Measurements from ENCODE around the gene MT2A. TPM values are rescaled to one million over a fixed set of nuclear protein-coding genes. Genes with fewer than 3 reads are reported as not detected.

MT2A gene
- 575 and 702 TPM in 2 replicates for total RNA-seq

DNA sequence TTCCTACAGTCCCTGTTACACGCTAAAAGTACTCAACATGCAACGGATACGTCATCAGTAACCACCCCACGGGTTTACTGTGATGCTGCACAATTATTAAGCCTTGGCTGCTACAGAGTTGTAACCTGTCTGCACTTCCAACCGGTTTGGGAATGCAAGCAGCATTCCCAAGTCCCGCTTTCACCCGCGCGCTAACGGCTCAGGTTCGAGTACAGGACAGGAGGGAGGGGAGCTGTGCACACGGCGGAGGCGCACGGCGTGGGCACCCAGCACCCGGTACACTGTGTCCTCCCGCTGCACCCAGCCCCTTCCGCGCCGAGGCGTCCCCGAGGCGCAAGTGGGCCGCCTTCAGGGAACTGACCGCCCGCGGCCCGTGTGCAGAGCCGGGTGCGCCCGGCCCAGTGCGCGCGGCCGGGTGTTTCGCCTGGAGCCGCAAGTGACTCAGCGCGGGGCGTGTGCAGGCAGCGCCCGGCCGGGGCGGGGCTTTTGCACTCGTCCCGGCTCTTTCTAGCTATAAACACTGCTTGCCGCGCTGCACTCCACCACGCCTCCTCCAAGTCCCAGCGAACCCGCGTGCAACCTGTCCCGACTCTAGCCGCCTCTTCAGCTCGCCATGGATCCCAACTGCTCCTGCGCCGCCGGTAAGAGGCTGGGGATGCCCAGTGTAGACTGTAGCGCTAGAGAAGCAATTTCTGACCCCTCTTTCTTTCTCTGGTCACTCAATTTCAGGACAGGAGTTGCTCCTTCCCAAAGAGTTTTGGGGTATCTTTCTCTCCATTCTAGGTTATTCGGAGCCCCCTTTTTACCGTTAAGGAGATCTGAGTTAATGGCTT lies at the start of gene MT2A:
Gene MT2A, plus strand, starts transcription at position 542 of the 833 bp plus-strand sequence. Its CDS starts 72 bp downstream, at position 614.

DNA sequence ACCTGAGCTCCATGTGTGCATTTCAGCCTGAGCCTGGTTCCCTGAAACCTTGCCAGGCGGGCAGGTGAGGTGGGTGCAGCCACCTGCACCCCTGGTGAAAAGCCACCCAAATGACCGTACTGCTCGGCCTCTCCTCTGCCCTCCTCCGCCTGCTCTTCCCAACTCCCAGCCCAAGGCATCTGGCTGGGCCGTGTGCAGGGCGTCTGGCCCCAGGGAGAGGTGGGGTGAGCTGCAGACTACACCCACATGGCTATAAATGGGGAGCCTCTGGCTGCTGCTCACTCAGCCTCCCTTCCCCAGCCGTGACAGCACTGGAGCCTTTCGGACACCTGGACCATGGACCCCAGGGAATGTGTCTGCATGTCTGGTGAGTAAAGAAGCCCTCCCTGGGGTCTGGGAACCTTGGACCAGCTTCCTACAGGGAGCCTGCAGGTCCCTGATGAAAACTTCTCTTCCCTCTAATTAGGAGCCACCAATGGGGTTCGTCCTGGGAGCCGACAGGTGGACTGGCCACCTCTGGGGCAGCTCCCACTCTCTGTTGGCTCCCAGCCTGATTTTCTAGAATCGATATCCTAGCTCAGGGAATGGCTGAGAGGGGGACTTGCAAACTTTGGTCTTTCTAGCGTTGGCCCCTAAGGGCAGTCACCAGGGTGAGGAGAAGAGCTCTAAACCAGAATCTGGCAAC lies 43.4 kb upstream of the MT2A start, which contains the start of gene MT4:
Gene MT4, plus strand, starts transcription at position 281 of the 685 bp plus-strand sequence. Its CDS starts 56 bp downstream, at position 337.

DNA sequence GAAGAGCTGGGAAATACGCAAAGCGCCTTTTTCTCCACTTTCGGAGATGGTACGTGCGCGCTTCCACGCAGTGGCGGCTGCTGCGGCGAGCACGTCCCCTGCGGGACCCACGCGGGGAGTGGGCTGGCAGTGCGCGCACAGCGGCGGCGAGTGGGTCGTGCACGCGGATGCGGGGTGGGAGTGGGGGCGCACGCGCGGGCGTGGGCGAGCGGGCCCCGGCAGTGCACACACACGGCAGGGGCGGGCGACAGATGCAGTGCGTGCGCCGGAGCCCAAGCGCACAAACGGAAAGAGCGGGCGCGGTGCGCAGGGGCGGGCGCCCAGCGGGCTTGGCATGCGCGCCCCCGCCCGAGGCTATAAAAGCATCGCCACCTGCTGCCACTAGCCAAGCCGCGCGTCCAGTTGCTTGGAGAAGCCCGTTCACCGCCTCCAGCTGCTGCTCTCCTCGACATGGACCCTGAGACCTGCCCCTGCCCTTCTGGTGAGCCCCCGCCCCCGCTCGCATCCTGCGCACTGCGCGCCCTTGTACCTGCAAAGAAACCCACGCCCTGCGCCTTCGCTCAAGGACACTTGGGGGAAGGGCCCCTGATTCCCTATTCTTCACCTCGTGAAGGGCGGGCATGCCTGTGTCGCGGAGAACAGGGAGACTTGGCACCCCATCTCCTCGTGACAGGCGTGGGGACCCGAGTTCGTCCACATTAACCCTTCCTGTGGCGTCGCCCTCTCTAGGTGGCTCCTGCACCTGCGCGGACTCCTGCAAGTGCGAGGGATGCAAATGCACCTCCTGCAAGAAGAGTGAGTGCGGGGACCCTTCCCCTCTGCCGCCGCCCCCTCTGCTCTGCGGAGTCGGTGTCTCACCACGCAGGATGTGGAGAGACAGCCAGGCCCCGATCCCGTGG lies 19.0 kb upstream of the MT2A start, which contains the start of gene MT3:
Gene MT3, plus strand, starts transcription at position 388 of the 899 bp plus-strand sequence. Its CDS starts 63 bp downstream, at position 451.

DNA sequence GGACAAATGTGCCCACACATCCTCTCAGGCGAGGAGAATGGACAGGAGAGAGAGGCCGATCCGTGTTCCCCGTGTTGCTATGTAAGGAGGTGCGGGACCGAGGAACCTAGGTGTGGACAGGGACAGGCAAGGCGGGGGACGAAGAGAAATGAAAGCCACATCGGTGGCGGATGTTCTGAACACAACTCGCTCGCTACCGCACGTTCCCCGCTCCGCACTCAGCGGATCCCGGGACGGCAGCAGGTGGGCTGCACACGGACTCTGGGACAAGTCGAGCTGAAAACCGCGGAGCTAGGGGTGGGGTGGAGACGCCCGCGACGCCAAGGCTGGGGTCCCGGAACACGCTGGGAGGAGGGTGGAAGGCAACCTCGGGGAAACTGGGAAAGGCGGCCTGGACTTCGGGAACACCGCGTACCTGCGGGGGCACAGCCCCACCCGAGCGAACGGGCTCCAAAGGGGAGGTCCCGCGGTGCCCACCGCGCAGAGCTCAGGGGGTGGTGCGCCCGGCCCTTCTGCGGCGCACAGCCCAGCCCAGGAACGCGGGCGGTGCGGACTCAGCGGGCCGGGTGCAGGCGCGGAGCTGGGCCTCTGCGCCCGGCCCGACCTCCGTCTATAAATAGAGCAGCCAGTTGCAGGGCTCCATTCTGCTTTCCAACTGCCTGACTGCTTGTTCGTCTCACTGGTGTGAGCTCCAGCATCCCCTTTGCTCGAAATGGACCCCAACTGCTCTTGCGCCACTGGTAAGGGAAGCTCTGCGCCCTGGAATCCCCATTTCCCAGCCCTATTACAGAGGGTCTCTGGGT lies 17.0 kb downstream of the MT2A start, which contains the start of gene MT1E:
Gene MT1E, plus strand, starts transcription at position 642 of the 803 bp plus-strand sequence. Its CDS starts 71 bp downstream, at position 713.

DNA sequence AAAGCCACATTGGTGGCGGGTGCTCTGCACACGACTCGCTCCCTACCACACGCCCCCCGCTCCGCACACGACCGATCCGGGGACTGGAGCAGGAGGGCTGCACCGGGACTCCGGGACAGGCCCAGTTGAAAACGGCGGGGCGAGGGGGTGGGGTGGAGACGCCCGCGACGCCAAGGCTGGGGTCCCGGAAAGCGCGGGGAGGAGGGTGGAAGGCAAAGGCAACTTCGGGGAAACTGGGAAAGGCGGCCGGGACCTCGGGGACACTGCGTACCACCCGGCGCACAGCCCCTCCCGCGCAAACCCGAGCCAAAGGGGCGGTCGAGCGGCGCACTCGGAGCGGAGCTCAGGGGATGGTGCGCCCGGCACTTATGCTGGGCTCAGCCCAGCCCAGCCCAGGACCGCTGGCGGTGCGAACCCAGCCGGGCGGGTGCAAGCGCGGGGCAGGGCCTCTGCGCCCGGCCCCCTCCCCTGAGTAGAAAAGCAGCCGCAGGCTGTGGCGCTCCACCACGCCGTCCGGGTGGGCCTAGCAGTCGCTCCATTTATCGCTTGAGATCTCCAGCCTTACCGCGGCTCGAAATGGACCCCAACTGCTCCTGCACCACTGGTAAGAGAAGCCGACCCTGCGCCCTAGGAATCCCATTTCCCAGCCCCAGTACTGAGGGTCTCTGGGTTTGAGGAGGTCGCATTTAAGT lies 23.9 kb downstream of the MT2A start, which contains the start of gene MT1M:
Gene MT1M, plus strand, starts transcription at position 504 of the 692 bp plus-strand sequence. Its CDS starts 73 bp downstream, at position 577.

DNA sequence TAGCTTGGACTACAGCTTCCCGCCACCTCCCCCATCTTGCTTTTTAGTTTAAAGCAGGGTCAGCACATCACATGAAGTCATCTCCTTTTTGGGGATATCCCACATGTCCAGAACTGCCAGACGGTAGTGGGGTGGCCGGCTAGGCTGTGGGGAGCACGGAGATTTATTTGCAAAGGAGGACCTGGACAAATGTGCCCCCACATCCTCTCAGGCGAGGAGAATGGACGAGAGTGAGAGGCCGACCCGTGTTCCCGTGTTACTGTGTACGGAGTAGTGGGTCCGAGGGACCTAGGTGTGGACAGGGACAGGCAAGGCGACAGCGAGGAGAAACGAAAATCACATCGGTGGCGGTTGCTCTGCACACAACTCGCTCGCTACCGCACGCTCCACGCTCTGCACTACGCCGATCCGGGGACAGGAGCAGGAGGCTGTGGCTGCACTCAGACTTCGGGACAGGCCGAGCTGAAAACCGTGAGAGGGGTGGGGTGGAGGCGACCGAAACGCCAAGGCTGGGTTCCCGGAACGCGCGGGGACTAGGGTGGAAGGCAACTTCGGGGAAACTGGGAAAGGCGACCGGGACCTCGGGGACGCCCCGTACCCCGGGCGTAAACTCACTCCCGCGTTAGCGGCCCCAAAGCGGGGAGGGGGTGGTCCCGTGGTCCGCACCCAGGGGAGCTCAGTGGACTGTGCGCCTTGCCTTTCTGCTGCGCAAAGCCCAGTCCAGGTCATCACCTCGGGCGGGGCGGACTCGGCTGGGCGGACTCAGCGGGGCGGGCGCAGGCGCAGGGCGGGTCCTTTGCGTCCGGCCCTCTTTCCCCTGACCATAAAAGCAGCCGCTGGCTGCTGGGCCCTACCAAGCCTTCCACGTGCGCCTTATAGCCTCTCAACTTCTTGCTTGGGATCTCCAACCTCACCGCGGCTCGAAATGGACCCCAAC lies 29.7 kb downstream of the MT2A start, which contains the start of gene MT1A:
Gene MT1A, plus strand, starts transcription at position 853 of the 937 bp plus-strand sequence. Its CDS starts 73 bp downstream, at position 926.

DNA sequence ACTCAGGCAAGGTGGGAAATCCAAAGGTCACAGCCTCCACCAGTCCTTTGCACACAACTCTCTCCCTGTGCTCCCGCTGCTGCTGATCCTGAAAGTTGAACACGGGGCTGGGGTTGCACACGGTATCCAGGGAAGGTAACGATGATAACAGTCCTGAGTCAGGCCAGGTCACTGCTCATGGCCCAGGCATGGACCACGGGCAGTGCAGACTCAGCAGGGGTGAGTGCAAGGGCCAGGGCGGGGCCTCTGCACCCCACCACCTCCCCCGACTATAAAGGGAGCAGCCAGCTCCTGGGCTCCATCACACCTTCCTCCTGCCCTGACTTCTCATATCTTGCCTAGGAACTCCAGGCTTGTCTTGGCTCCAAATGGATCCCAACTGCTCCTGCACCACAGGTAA lies 43.2 kb downstream of the MT2A start, which contains the start of gene MT1B:
Gene MT1B, plus strand, starts transcription at position 301 of the 400 bp plus-strand sequence. Its CDS starts 68 bp downstream, at position 369.

DNA sequence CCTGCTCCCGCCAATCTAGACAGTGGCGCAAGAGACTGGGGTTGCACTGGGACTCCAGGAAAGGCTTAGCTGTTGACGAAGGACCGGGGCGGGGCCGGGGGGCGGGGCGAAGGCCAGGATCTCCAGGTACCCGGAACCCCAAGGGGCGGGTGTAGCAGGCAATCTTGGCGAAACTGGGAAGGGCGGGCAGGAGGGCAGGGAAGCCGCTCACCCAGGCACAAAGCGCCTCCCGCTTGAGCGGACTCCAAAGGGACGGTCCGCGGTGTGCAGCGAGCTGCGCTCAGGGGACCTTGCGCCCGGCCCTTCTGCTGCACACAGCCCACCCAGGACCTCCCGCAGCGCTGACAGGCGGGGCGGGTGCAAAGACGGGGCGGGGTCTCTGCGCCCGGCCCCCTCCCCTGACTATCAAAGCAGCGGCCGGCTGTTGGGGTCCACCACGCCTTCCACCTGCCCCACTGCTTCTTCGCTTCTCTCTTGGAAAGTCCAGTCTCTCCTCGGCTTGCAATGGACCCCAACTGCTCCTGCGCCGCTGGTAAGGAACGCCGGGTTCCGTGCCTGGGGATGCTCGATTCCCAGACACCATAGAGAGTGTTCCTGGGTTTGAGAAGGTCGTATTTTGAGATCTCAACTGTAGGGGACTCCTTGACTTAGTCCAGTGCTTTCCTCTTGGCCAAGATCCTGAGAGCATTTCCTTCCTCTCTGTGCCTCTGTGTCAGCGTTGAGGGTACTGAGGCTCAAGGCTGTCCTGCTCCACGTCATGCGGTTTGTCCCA lies 49.4 kb downstream of the MT2A start, which contains the start of gene MT1F:
Gene MT1F, plus strand, starts transcription at position 405 of the 772 bp plus-strand sequence. Its CDS starts 100 bp downstream, at position 505.

Other genes starting within 250 kb of the MT2A start
- gene AMFR, start 183.0 kb upstream of the MT2A start, total RNA-seq: 101 and 102 TPM in 2 replicates
- gene NUDT21, start 157.3 kb upstream of the MT2A start, total RNA-seq: 64.6 and 65.8 TPM in 2 replicates
- 51.6 and 54.3 TPM in 2 replicates for gene OGFOD1, start 157.0 kb upstream of the MT2A start, total RNA-seq
- 27.1 and 31.3 TPM in 2 replicates for gene BBS2, start 88.6 kb upstream of the MT2A start, total RNA-seq
- gene MT4, start 43.5 kb upstream of the MT2A start, total RNA-seq: not detected in 2 replicates
- not detected in 2 replicates for gene MT3, start 19.1 kb upstream of the MT2A start, total RNA-seq
- gene MT1E, start 17.2 kb downstream of the MT2A start, total RNA-seq: 230 and 306 TPM in 2 replicates
- 4.3 and 13.9 TPM in 2 replicates for gene MT1M, start 24.1 kb downstream of the MT2A start, total RNA-seq
- 14.0 and 20.5 TPM in 2 replicates for gene MT1A, start 30.1 kb downstream of the MT2A start, total RNA-seq
- gene MT1B, start 43.3 kb downstream of the MT2A start, total RNA-seq: not detected in 2 replicates
- 2.0 and 2.9 TPM in 2 replicates for gene MT1F, start 49.4 kb downstream of the MT2A start, total RNA-seq
- 0.60 TPM in 1 of 2 replicates, not detected in the other for gene MT1G, start 59.5 kb downstream of the MT2A start, total RNA-seq
- gene MT1H, start 61.2 kb downstream of the MT2A start, total RNA-seq: not detected in 2 replicates
- gene MT1X, start 73.9 kb downstream of the MT2A start, total RNA-seq: 22.9 and 26.2 TPM in 2 replicates
- gene NUP93, start 121.5 kb downstream of the MT2A start, total RNA-seq: 86.7 and 90.3 TPM in 2 replicates